GM19397 (cell line): ENCODE results near the gene FOXE3.
A peak's percentile ranks its signal among the peaks of the same experiment; 100 is the strongest.

Source experiments
- ATAC-seq: cut with Tn5 transposase; IDR thresholded peaks from one replicate; pipeline ENCODE4 v1.9.1; 2021; ENCODE audit warnings: mild to moderate bottlenecking, moderate library complexity; ENCODE audit not compliant: unreplicated experiment

The FOXE3 gene

GRCh38 chr1:47433477-47434050 lies 17.5 kb downstream of the FOXE3 start:
- no peak for ATAC-seq

GRCh38 chr1:47434051-47434842 lies 18.2 kb downstream of the FOXE3 start:
- ATAC-seq: no peak

- ATAC-seq: no peak
Measured at GRCh38 chr1:47435506-47436303, 19.6 kb downstream of the FOXE3 start.

- ATAC-seq: peak; percentile 30
Measured at GRCh38 chr1:47436304-47436978, 20.4 kb downstream of the FOXE3 start.

- ATAC-seq: peak; percentile 16
Measured at GRCh38 chr1:47436979-47437446, 20.9 kb downstream of the FOXE3 start.

- ATAC-seq: peak; percentile 86
Measured at GRCh38 chr1:47437447-47438164, 21.5 kb downstream of the FOXE3 start, which contains the start of gene FOXD2. TSS of gene FOXD2 (plus strand) at chr1:47438044. CDS start at chr1:47438136, 92 bp downstream.

- no peak for ATAC-seq
Measured at GRCh38 chr1:47438165-47439016, 22.3 kb downstream of the FOXE3 start.

- ATAC-seq: no peak
Measured at GRCh38 chr1:47439017-47439818, 23.1 kb downstream of the FOXE3 start.

GRCh38 chr1:47439819-47440598 lies 23.9 kb downstream of the FOXE3 start:
- ATAC-seq: no peak

- no peak for ATAC-seq
Measured at GRCh38 chr1:47440599-47441081, 24.6 kb downstream of the FOXE3 start.

GRCh38 chr1:47441450-47442106 lies 25.5 kb downstream of the FOXE3 start:
- ATAC-seq: no peak

GRCh38 chr1:47442202-47442601 lies 26.1 kb downstream of the FOXE3 start:
- ATAC-seq: no peak

GRCh38 chr1:47442842-47443529 lies 26.9 kb downstream of the FOXE3 start:
- no peak for ATAC-seq

- ATAC-seq: no peak
Measured at GRCh38 chr1:47443530-47444296, 27.6 kb downstream of the FOXE3 start.

GRCh38 chr1:47444297-47444561 lies 28.1 kb downstream of the FOXE3 start:
- no peak for ATAC-seq
